Left renal cortex interstitium (tissue), 4 donors: Measurements from ENCODE around the gene PSMG3. TPM values are rescaled to one million over a fixed set of nuclear protein-coding genes. Genes with fewer than 3 reads are reported as not detected.
"Not testable (repeated sequence)": the region's sequence is repeated elsewhere in the genome, so short reads cannot be mapped to it uniquely, and the experiment has no call there.

ENCODE experiments used
- DNase-seq, 4 donors: peaks; one replicate each; pipeline ENCODE4 v3.0.0-alpha.2; 2013; ENCODE audit warnings: low read depth in 4 of 4, low spot score in 2 of 4, missing footprints in 1 of 4
- polyA plus RNA-seq, 4 donors: library from polyadenylated mRNA; unstranded; fragments of 120-200 nt; gene quantifications; one replicate each; pipeline ENCODE4 v1.2.1, GENCODE V29; 2013; ENCODE audit not compliant: insufficient read length in 4 of 4

PSMG3 gene
- polyA plus RNA-seq, 4 donors = 28.9 to 40.5 (median 35.5) TPM

DNA sequence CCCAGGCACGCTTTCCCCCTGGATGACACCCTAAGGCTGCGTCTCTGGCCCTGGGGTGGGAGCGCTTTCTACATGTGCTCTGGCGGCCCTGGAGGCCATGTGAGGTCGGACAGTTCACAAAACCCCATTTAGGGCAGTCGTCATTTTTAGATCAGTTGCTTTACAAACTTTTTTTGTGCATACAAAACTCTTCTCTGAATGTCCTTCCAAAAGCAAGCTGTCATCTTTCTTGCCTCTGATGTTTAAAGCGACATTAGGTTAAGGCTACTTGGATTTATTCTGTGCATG is 33.4 kb downstream of the PSMG3 start:
- no peak for DNase-seq

- DNase-seq = no peak
These were observed 34.0 kb downstream of the PSMG3 start for GRCh38 chr7:1535701-1536454.

- DNase-seq = no peak
These were observed 34.8 kb downstream of the PSMG3 start for GRCh38 chr7:1535100-1535458.

- no peak for DNase-seq
These were observed 35.3 kb downstream of the PSMG3 start for GRCh38 chr7:1534330-1535099.

DNA sequence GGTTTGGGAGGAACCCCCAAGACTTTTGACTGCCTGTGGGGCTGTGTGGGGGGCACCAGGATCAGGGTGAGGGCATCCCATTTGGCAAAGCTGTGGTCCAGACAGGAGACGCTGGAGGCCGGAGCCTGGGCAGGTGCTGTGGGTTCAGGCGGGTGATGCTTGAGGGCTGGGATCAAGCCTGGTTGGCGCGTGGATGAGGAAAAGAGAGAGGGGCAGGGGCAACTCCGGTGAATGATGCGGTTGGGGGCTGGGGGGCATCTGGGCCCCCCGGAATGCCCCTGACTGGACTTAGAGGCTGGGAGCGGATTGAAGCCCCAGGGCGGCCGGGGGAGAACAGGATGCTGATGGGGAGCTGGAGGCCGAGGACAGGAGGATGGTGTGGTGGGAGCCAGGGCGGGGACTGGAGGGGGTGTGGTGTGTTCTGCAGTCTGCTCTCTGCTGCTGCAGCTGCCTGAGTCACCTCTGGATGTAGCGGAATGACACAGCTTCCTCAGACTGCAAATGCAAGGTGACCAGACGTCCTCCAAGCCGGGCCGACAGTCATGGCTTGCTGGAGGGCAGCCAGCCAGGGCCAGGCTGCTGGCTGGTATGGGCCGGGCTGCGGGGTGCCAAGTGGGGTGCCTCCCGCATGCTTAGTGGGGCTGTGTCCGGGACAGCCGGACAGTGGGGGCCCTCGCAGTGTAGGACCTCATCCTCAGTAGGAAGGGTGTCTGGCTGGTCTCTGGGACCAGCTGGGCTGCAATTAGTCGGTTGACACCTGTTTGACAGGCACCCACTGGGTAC is 36.1 kb downstream of the PSMG3 start:
- no peak for DNase-seq

DNA sequence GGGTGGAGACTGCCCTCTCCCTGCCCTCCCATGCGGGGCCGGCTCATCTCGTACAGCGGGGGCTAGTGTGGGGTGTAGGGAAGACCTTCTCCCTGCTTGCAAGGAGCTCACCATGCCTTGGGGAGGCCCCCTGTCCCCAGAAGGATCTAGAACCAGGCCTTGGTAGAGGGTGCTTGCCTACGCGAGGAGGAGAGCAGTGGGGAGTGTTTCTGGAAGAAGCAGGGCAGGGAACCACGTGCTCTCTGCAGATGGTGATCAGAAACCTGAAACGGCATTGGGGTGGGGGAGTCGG is 36.6 kb downstream of the PSMG3 start:
- no peak for DNase-seq

GRCh38 chr7:1532456-1533254 is 37.2 kb downstream of the PSMG3 start:
- DNase-seq = no peak

- DNase-seq = no peak
These were observed 37.8 kb downstream of the PSMG3 start for GRCh38 chr7:1531979-1532455.

- DNase-seq = no peak
These were observed 38.4 kb downstream of the PSMG3 start for GRCh38 chr7:1531263-1531978.

GRCh38 chr7:1530946-1531262 is 38.9 kb downstream of the PSMG3 start:
- no peak for DNase-seq

GRCh38 chr7:1529383-1530116 is 40.3 kb downstream of the PSMG3 start:
- DNase-seq = no peak

DNA sequence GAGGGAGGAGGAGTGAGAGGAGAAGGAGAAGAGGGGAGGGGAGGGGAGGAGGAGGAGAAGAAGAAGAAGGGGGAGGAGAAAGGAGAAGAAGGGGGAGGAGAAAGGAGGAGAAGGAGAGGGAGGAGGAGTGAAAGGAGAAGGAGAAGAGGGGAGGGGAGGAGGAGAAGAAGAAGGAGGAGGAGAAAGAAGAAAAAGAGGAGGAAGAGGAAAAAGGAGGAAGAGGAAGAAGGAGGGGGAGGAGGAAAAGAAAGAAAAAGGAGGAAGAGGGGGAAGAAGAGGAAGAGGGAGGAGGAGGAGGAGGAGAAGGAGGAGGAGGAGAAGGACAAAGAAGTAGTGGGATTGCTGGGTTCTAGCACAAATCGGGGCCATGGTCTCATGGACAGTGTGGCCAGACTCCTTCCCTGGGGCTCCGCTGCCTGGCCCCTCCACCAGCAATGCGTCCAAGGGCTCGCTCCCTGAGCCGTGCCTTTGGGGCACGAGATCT is 43.5 kb downstream of the PSMG3 start:
- DNase-seq = no peak

- no peak for DNase-seq
These were observed 44.4 kb downstream of the PSMG3 start for GRCh38 chr7:1525409-1525808.

DNA sequence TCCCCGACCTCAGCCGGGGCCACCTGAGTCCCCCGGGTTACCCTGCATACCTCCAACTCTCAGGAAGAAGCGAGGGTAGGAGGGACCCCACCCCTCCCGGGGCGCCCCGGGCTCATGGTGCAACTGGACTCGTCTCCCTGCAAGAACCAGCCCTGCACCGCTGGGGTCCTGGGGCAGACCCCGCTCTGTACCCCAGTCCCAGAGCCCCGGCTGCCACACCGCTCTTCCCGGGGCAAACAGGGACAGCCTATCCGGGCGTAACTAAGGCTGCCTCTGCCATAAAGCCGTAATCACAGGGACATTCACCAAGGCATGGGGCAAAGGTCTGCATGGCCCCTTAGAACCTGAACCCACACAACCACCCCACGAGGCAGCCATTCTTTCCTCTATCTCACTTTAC is 46.0 kb downstream of the PSMG3 start:
- DNase-seq = no peak

DNA sequence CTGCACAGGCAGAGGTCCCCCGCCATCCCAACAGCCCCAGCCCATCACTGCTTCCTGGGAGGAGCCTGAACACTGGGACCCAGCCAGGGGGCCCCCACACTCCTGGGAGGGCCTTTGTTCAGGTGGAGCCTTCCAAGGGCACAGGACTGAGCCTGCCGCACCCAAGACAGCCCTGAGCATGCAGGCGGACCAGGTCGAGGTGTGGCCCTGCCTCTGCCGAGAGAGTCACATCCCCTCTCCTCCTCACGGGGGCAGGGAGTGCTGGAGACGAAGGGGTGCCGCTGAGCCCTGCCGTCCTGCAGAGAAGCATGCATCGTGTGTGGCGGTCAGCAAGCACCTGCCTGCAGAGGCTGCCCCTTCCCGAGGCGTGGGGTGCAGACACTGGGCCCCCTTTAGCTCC is 46.6 kb downstream of the PSMG3 start:
- no peak for DNase-seq

DNA sequence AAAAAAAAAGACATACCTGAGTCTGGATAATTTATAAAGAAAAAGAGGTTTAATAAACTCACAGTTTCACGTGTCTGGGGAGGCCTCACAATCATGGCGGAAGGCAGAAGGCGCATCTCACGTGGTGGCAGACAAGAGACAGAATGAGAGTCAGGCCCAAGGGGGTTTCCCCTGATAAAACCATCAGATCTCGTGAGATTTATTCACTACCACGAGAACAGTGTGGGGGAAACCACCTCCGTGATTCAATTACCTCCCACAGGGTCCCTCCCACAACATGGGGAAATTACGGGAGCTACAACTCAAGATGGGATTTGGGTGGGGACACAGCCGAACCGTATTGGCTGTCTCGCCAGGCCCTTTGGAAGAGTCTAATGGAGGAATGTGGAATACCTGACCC is 48.4 kb downstream of the PSMG3 start:
- no peak for DNase-seq

DNA sequence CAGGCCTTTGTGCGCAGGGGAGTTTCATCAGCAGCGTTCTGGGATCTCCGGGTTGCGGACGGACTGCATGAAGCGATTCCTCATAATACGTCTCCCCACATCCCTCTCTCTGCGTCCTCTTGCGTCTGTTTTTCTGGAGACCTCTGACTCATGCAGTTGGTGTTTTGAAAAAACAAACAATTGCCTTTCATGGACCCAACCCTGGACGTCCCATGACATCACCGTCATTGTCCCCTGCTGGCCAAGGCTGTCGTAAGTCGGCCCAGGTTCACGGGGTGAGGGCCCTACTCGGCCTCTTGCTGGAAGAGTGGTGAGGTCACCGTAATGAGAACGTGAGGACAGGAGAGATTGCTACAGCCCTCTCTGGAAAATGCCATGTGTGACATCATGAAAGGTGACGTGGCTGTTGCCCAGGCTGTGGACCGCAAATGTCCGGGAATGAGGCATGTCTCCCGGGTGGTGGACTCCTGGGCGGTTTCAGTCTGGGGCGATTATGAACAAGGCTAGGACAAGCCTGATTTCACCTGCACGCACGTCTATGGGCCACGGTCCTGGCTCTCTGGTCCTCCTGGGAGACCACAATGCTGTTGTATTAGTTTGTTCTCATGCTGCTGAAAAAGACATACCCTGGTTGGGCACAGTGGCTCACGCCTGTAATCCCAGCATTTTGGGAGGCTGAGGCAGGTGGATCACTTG is 49.1 kb downstream of the PSMG3 start:
- DNase-seq = no peak

- DNase-seq = not testable (repeated sequence)
These were observed 50.4 kb downstream of the PSMG3 start for GRCh38 chr7:1519322-1519922.
